PC-3 (cell line): ENCODE results near the gene PSORS1C2. TPM values are rescaled to one million over a fixed set of nuclear protein-coding genes. Genes with fewer than 3 reads are reported as not detected.

Experiments used
- ATAC-seq: fragments of 200-7000 bp; cut with Tn5 transposase; 2 replicates; pipeline ENCODE4 v1.9.1; 2020; ENCODE audit warnings: mild to moderate bottlenecking, moderate library complexity
- BruUV-seq: library from RNA; stranded (reverse); fragments of 400-500 nt; replicated peaks from 2 replicates; lab custom pipeline; 2021; lab: Mats Ljungman, UMichigan
- CTCF ChIA-PET: fragments of 300-600 bp; sonication (Branson Sonifier 250); formaldehyde crosslinking; loops from one replicate; lab custom pipeline; 2022; ENCODE audit warnings: antibody characterized with exemption; lab: Charles Lee
- POLR2A ChIA-PET: fragments of 300-600 bp; sonication (Branson Sonifier 250); formaldehyde crosslinking; loops from one replicate; lab custom pipeline; 2022; ENCODE audit warnings: antibody characterized with exemption; ENCODE audit not compliant: unreplicated experiment; lab: Charles Lee
- DNase-seq: peaks from one replicate; pipeline ENCODE4 v3.0.0-alpha.2; 2015
- H2AFZ ChIP-seq: fragments of 300-600 bp; sonication (generic); 2 replicates; pipeline ENCODE4 v1.6.0; 2016; ENCODE audit warnings: antibody characterized with exemption, low read length
- H3F3A ChIP-seq: fragments of 300-600 bp; sonication (generic); one replicate; pipeline ENCODE4 v1.6.0; 2017; ENCODE audit warnings: antibody characterized with exemption, low read length, control low read depth, mild to moderate bottlenecking; ENCODE audit not compliant: unreplicated experiment
- H3K27ac ChIP-seq: fragments of 300-600 bp; sonication (generic); 2 replicates; pipeline ENCODE4 v1.5.1; 2016; ENCODE audit warnings: mild to moderate bottlenecking, low read length
- H3K27me3 ChIP-seq: fragments of 300-600 bp; sonication (generic); 2 replicates; pipeline ENCODE4 v1.6.1; 2016; ENCODE audit warnings: low read length, mixed read lengths
- H3K36me3 ChIP-seq: fragments of 300-600 bp; sonication (generic); 2 replicates; pipeline ENCODE4 v1.6.1; 2016; ENCODE audit warnings: low read depth, mixed run types, low read length, mixed read lengths
- H3K4me1 ChIP-seq: fragments of 300-600 bp; sonication (generic); 2 replicates; pipeline ENCODE4 v1.5.1; 2016; ENCODE audit warnings: low read length; ENCODE audit not compliant: insufficient read depth
- H3K4me2 ChIP-seq: fragments of 300-600 bp; sonication (generic); 2 replicates; pipeline ENCODE4 v1.6.0; 2016; ENCODE audit warnings: low read length
- H3K4me3 ChIP-seq: fragments of 300-600 bp; sonication (generic); 2 replicates; pipeline ENCODE4 v1.5.1; 2016; ENCODE audit warnings: mild to moderate bottlenecking, low read length, mixed read lengths
- H3K79me2 ChIP-seq: fragments of 300-600 bp; sonication (generic); 2 replicates; pipeline ENCODE4 v1.6.1; 2017; ENCODE audit warnings: low read length, mixed read lengths
- H3K9ac ChIP-seq: fragments of 300-600 bp; sonication (generic); 2 replicates; pipeline ENCODE4 v1.6.0; 2016; ENCODE audit warnings: mild to moderate bottlenecking, low read length
- H3K9me2 ChIP-seq: fragments of 300-600 bp; sonication (generic); replicated peaks from 2 replicates; pipeline ENCODE4 v1.6.1; 2016; ENCODE audit warnings: mixed run types, low read length, mixed read lengths
- H3K9me3 ChIP-seq: fragments of 300-600 bp; sonication (generic); 2 replicates; pipeline ENCODE4 v1.6.1; 2016; ENCODE audit warnings: low read length, mixed read lengths
- H4K20me1 ChIP-seq: fragments of 300-600 bp; sonication (generic); 2 replicates; pipeline ENCODE4 v1.6.1; 2016; ENCODE audit warnings: low read length, mixed read lengths
- CTCF ChIP-seq: fragments of 300-600 bp; sonication (generic); conservative IDR thresholded peaks from 2 replicates; pipeline ENCODE4 v1.5.1; 2017; ENCODE audit warnings: antibody characterized with exemption, low read depth, mild to moderate bottlenecking, low read length
- EZH2 ChIP-seq: fragments of 300-600 bp; sonication (generic); IDR thresholded peaks from one replicate; pipeline ENCODE4 v1.6.1; 2017; ENCODE audit warnings: antibody characterized with exemption, mild to moderate bottlenecking, low read length; ENCODE audit not compliant: unreplicated experiment
- EZH2phosphoT487 ChIP-seq: fragments of 300-600 bp; sonication (generic); IDR thresholded peaks from 2 replicates; pipeline ENCODE4 v1.6.1; 2018; ENCODE audit warnings: mild to moderate bottlenecking, antibody characterized with exemption, low read length, borderline replicate concordance
- intact Hi-C: fragments of 100-400 bp; cut with micrococcal nuclease; formaldehyde crosslinking; loops from 2 replicates; pipeline ENCODE4 v1.9.0; 2023
- total RNA-seq: library from RNA; depleted of rRNA; stranded (reverse); fragments of >200 nt; gene quantifications from 2 replicates; pipeline ENCODE4 v1.2.3, GENCODE V29; 2014

Gene PSORS1C2
- total RNA-seq, 1 experiment from 2014 or later, result not detected

- Histone ChIP-seq H3K79me2 (no peaks in the 10 kb centered on the region), H3F3A (no peaks in the 10 kb centered on the region), H3K4me2 (no peak overlapping the region), H3K36me3 (no peaks in the 10 kb centered on the region), H3K9me2 (no peaks in the 10 kb centered on the region), H3K27me3 (no peaks in the 10 kb centered on the region), H3K9ac (no peak overlapping the region), H3K4me1 (peaks cover 34% of the 10 kb centered on the region), H4K20me1 (no peaks in the 10 kb centered on the region), H3K9me3 (no peaks in the 10 kb centered on the region), H3K4me3 (no peak overlapping the region), H3K27ac (no peak overlapping the region), H2AFZ (no peak overlapping the region)
- no TSS peak for BruUV-seq
- intact Hi-C loops, result no loop called here
- TF ChIP-seq CTCF (no peak), EZH2phosphoT487 (no peak), EZH2 (no peak)
- POLR2A ChIA-PET, result no interaction called here
- no peak for ATAC-seq
- DNase-seq, result no peak
- CTCF ChIA-PET, result interaction anchor here (2.3 kb wide), 1 partner anchor 39 kb away, joined by 8 read pairs; no protein-coding TSS in a partner anchor
Observed at GRCh38 chr6:31126396-31127175, 12.3 kb downstream of the PSORS1C2 start.

GRCh38 chr6:31125586-31126363 lies 13.1 kb downstream of the PSORS1C2 start:
- Histone ChIP-seq H3K27ac (peak overlapping the region; percentile 61), H3K9me3 (no peaks in the 10 kb centered on the region), H3K27me3 (no peaks in the 10 kb centered on the region), H4K20me1 (no peaks in the 10 kb centered on the region), H3F3A (no peaks in the 10 kb centered on the region), H3K4me3 (no peak overlapping the region), H2AFZ (no peak overlapping the region), H3K9me2 (no peaks in the 10 kb centered on the region), H3K79me2 (no peaks in the 10 kb centered on the region), H3K36me3 (no peaks in the 10 kb centered on the region), H3K4me1 (peaks cover 34% of the 10 kb centered on the region), H3K9ac (no peak overlapping the region), H3K4me2 (peak overlapping the region; percentile 39; the same call in 1 of the 2 replicates)
- BruUV-seq, result no TSS peak
- DNase-seq (peak; percentile 40), ATAC-seq (peak; percentile 39)
- ChIA-PET CTCF (interaction anchor here (0.6 to 2.3 kb wide), 3 partner anchors 33 to 218 kb away, joined by 3 to 8 read pairs (median 7); no protein-coding TSS in a partner anchor), POLR2A (no interaction called here)
- intact Hi-C loops, result no loop called here
- TF ChIP-seq EZH2phosphoT487 (no peak), CTCF (no peak), EZH2 (no peak)
